Hindlimb muscle (tissue), 1 donor: ENCODE results near the gene ZNHIT1. TPM values are rescaled to one million over a fixed set of nuclear protein-coding genes. Genes with fewer than 3 reads are reported as not detected.

Experiments
- DNase-seq: peaks from one replicate; pipeline ENCODE4 v3.0.0-alpha.2; 2013
- polyA plus RNA-seq: library from polyadenylated mRNA; unstranded; fragments of 120-200 nt; gene quantifications from one replicate; pipeline ENCODE4 v1.2.1, GENCODE V29; 2013; ENCODE audit not compliant: insufficient read length

Gene ZNHIT1
- polyA plus RNA-seq: 48.3 TPM

DNA sequence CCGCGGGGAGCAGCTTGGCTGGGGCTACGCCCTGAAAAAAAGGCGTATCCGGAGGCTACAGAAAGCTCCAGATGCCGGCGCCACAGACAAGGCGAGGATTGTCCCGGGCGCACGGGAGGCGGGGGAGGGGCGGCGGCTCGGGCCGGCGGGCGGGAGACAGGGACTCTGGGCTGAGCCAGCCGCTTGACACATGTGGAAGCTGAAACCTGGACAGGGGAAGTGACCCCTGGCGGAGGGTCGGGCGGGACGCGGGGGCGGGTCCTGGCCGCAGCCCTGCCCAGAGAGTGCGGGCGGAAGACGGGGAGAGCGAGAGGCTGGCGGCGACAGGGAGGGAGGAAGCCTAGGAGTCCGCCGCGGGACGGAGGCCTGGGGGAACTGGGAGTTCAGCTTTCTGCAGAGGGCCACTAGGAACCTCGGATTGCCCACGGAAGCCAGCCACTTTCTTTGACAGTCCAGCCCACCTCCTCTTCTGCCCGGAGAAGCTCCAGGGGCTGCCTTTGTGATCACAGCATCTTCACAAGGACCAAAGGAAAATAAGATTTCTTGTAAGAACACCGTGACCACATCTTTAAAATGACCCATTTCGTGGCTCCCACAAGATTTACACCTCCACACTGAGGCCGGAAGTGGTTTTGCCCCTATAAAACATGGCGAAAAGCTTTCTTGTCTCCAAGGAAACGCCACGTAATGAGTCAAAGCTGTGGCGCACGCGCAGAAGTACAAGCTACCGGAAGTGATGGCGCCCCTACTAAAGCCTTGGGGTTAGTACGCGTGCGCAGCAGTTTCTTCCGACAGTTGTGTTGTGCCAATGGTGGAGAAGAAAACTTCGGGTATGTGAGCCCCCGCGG is at the start of gene ZNHIT1, which contains the start of gene PLOD3:
Gene ZNHIT1, plus strand, starts transcription at position 778 of the 848 bp plus-strand sequence. Its CDS starts 31 bp downstream, at position 809.
Gene PLOD3, minus strand, starts transcription at position 194 of the 848 bp plus-strand sequence. CDS start 307 bp downstream, outside the sequence.
- peak; percentile 97 for DNase-seq

DNA sequence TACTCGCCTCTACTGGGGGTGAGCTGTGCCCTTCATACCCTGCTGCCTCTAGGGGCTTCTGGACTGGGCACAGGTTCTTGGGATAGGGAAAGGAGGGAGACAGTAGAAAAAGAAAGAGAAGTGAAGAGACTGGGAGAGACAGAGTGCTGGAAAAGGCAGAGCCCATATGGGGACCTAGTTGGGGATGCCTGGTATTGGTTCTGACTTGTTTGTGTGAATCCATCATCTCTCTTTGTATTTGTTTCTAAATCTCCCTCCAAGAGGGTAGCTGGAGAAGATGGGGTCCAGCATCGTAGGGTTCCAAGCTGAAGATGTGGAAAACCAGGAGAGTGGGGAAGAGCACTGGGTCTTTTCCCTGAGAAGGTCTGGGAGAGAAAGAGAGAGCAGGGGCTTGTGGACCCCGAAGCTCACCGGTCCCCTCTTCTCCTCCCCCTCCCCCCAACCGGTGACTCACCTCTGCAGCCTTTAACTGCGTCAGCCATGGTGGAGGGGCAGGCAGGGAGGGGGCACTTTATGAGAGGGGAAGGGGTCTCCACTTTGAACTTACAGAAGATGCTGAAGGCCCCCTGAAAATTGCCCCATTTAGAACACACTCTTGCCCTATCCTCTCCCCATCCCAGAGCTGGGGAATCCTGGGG is 49.4 kb upstream of the ZNHIT1 start:
- no peak for DNase-seq

DNA sequence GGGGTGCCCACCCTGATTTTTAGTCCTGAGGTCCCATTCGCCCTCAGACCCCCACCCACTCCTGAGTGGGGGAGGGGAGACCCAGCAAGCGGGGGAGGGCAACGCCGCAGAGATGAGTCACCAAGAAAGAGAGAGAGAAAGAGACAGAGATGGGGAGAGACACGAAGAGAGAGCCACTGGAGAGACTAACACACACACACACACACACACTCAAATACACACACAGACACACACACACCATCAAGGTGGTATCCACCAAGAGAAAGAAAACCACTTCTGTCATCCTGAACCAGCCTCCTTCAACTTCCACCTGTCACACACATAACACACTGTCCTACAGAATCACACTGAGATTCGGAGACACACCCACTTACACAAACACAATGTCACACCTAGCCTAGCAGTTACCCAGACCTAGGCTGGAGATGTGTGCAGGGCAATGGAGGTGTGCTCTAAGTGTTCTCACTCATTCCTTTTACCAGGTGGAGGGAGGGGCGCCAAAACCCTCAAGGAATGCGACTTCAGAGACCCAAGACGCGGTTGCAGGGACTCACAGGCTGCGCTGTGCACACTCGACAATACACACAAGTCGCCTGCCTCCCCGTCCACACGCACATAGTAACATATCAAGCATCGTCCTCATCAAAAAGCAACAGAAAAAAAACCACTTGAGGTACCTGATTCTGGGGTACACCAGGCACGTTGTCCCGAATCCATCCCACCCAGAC is 48.7 kb upstream of the ZNHIT1 start:
- DNase-seq: no peak

DNA sequence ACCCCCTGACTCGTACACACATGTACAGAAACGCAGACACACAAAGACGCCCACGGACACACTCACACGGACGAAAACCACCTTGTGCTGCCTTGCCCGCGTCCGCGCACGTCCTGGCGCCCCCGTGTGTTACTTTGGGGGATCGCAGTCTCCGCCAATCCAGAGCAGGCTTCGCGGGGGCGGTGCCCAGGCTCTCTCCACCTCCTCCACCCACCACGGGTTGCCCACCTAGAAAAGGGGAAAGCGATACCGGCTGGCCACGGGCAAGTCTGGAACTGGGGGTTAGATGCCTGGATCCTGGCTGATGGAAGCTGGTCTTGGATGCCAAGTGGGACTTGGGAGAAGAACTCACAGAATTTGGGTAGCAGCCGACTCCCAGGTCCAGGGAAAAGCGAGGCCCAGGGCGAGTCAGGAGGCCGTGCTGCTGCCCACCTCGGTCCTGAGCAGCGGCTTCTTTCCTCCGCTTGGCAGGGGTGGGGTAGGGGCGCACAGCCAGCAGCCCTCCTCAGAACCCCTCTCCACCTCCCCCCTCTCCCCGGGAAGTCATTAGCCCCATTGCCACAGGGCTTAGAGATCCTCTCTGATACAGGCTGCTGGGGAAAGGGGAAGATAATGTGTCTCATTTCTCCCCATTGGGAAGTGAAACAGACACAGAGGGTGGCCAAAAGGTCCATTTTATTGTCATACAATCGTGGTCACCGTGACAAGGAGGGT is 48.0 kb upstream of the ZNHIT1 start:
- DNase-seq: no peak

DNA sequence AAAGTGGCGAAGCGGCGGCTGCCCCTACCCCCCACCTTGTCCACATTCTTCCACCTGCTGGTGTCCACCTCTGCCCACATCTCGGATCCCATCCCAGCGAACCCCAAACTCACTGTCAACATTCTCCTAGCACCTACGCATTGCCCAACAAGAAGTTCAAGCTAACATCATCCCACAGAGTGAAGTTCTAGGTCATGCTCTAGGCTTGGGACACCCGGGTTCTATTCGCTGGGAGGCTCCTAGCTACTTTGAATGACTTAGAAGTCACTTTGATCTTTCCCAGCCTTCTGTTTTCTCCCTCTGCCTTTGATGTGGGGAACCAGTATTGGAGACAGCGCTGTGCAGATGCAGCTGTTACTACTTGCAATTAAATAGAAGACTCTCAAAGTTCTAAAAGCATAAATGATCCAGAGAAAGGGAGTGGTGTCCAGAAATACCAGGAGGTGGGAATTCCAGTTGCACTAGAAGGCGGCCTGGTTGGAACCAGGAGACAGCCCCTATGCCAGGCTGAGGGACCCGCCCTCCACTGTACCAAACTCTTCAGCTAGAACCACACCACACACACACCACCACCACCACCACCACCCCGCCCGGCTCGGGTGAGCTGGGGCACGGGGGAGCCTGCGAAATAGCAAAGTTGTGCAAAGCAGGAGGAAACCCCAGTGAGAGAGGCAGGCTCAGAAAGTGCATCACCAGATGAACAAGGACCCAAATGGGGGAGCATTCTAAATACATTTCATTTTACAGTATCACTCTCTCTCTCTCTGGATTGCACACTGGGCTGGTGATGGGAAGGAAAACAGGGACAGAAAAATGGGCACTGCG is 47.1 kb upstream of the ZNHIT1 start:
- DNase-seq: no peak

DNA sequence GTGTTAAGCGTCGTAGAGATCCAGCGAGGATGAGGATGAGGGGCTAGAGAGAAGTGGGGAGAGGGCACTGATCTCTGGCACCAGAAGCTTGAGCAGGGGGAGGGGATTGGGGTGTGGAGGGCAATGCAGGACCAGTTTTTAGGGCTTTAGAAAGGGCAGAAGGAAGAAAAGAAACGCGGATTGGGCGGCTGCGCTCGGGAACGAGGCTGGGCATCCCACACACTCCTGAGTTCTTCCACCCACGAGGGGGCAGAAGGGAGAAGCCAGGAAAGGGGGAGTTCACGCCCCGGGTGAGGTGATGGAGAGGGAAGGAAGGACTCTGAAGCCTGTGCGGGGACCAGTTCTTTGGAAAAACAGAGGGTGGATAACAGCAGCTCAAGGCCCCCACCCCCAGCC is 46.5 kb upstream of the ZNHIT1 start:
- DNase-seq: no peak

DNA sequence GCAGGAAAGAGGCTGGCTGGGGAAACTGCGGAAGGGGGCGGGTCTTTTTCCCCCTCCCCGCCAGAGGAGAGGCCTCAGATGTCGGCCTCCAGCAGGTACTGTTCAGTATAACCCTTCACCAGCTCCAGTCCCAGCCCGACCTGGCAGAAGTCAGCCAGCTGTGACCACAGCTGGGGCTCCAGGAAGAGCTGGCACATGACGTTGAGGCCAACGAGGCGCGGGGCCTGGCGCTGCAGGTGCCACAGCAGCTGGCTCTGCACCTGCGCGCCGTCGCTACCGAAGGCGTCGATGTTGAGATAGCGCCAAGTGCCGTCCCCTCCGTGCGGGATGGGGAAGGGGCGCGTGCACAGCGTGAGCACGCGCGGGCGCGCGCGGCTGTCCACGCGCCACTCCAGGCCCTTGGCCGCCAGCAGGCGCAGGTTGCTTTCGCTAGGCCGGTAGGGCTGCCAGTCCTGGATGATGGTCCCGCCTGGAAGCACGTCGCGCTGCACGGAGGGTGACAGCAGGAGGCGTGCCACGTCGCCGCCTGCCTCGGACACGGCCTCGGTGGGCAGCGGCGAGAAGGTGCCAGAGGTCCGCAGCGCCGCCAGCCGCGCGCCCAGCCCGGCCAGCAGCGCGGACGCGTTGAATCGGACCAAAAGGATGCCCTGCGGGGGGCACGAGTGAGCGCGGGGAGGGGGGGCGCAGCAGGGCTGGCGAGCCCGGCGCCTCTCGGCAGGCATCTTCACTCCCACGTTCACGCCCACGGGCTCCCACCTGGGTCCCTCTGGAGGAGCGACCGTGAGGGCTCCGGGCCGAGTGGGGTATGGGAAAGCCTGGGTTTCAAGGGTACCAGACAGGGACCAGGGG is 45.7 kb upstream of the ZNHIT1 start:
- no peak for DNase-seq

DNA sequence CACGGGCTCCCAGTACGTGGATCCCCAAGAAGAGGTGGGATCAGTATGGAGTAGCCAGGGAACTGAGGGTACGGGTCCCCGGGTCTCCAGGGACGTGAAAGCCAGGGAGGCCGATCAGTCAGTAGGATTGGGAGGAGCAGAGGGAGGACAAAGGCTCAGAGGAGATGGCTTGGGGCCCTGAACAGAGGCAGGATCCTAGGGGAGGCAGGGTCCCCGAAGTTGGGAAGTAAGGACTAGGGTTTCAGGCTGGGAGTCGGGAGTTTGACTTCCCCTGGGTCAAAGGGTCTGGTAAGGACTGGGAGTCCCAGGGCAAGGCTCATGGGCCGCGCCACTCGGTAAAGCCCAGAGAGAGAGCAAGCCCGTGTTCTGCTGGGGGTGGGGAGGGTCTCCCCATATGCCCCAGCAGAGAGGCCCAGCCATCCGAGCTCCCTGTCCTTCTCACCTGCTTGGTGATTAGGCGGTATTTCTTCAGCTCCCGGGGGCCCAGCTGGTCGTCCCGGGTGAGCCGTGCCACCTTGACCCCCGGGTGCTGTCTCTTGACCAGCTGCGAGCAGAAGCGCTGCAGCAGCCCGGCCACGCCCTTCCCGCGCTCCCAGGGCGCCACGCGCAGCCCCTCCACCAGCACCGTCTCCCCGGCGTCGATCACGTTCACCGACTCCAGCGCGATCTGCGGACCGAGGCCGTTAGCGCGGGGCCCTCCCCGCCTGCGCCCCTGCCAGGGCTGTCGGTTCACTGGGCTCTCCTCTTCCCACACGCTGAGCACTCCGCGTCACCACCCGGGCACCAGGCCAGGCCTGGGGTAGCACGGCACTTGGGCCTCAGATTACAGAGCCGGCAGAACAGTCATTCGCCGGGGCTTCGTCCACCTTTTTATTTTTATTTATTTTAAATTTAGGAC is 44.9 kb upstream of the ZNHIT1 start:
- no peak for DNase-seq

DNA sequence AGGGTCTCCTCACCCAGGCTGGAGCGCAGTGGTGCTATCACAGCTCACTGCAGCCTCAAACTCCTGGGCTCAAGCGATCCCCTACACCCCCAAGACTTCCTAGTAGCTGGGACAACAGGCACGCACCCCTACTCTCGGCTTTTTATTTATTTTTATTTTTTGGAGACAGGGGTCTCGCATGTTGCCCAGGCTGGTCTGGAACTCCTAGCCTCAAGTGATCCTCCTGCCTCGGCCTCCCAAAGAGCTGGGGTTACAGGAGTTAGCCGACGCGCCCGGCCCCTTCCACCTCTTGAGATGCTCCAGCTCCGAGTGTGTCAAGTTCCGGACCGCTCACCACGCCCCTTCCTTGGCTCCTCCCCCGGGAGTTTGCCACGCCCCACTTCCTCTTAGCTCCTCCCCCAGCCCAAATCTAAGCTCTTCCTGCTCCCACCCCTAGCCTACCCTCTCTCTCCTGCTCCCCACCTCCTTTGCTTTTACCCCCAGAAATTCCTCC is 44.2 kb upstream of the ZNHIT1 start:
- DNase-seq: no peak

DNA sequence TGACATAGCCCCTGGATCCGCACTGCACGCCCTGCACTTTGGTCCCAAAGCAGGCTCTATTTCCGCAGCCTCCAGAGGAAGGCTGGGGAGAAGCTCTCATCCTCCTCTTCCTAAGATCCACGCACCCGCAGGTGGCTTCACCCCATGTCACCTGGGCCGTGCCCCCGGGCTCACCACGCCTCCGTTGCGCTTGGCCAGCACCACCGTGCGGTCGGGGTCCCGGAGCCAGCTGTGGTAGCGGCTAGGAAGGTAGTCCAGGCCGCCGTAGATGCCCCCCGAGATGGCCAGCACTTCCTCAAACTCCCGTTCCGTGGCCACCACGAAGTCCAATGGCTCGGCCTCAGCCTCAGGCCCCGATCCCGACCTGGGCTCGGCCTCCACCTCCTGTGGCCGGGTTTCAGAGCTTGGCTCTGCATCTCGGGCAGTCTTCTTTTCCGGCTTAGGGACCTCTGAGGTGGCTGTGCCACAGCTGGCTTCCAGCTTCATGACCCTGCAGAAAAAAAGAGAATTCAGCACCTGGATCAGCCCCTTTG is 43.6 kb upstream of the ZNHIT1 start:
- no peak for DNase-seq

DNA sequence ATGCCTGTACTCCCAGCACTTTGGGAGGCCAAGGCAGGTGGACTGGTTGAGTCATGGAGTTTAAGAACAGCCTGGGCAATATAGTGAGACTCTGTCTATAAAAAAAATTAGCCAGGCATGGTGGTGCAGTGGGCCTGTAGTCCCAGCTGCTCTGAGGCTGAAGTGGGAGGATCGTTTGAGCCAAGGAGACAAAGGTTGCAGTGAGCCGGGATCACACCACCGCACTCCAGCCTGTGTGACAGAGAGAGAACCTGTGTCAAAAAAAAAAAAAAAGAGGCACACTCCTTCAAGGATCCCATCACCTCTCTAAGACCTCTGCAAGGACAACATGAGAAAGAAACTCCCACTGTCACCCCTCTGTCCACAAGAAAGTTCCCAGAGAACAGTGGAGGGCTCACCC is 42.3 kb upstream of the ZNHIT1 start:
- DNase-seq: no peak

DNA sequence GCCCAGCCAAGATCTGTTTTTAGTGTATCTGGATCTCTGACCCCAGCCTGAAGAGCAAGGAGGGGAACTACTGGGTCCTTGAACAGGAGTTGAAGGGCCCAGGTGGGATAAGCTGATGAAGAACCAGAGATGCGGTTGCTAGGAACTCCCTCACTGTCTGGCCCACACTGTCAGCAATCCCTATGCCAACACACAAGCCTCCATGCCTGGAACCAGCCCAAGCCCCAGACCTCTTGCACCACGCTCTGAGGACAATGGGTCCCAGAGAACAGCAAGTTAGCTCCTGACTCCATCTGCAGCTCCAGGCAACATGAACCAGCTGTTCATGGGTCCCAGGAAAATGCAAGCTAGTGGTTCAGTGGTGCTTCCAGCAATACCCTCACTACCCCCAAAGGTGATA is 40.3 kb upstream of the ZNHIT1 start:
- DNase-seq: no peak

DNA sequence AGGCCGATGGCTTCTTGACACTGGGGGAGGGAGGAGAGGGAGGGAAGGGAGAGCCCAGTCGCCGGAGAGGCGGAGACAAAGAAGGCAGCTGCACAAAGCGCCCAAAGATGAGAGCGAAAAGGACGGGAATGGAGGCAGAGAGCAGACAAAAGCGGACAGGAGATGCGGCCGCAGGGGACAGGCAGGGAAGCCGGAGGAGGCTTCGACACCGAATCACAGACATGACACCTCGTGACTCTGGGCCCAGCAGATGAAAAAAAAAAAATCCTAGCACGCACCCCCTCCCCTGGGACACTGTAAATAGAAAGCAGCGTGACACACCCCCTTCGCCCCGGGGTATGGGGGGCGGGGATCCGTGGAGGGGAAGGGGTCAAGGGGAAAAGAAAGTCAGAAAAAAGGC is 38.8 kb upstream of the ZNHIT1 start:
- DNase-seq: no peak

DNA sequence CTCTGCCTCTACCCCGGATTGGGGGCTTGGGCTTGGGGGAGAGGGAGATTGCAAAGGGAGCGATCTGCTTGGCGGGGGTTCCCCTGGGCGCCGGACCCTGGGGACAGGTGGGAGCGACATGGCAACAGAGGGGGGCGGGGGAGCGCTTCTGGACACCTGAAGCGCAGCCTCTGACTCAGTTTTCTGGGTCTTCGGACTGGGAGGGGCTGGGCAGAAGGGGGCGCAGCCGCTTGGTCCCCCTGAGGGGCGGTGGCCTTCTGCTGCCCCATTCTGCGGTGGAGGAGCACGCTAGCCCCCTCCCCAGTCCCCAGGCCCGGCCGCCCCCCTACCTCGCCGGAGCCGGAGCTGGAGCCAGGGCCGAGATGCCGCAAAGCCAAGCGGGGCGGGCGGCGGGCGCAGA is 38.3 kb upstream of the ZNHIT1 start:
- DNase-seq: no peak

DNA sequence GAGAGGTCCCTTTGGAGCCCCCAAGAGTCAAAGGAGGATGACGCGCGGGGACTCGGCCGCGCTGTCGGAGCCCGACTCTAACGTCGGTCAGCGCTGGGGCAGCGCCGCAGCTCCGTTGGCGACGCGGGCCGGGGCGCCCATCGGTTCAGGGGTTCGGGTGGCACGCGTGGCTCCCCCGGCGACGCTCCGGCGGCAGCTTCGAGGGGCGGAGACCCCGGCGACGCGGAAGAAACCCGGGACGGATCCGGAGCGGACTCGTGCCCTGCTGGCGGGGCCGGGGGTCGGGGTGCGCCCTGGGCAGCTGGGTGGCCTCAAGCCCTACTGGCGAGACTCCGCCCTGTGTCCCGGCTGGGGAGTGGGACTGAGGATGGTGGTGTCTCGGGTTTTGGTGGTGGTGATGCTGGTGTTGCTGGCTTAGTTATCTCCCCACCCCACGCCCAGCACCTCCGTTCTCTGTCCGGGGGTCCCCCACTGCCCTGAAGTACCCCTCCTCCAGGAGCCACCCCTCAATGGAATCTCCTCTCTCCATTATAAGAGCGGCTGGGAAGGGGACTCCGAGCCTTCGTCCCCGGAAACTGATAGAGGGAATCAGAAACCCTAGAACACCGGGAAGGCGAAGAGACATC is 37.7 kb upstream of the ZNHIT1 start, which contains the start of gene NAT16:
Gene NAT16, minus strand, starts transcription at position 164 of the 626 bp plus-strand sequence. CDS start 5,486 bp downstream, outside the sequence.
- no peak for DNase-seq

DNA sequence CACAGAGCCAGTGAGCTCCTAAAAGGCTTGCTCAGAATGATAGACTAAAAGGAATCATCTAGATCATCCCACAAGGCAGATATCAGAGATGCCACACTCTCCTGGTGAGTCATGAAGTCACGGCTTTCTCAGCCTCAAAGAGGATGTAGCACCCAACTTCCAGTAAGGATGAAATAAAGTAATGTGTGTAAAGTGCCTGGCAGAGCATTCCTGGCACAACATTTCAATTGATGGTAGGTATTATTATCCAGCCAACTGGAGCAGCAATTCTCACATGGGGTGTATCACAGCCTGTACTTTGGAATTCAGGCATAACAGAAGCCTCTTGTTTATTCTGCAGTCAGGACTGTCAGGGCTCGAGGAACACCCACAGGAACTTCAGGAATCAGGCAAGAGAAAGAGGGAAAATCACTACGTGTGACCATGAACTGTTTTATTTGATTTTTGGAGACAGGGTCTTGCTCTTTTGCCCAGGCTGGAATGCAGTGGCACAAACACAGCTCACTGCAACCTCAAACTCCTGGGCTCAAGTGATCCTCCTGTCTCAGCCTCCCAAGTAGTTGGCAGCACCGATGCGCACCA is 32.6 kb upstream of the ZNHIT1 start:
- DNase-seq: no peak

DNA sequence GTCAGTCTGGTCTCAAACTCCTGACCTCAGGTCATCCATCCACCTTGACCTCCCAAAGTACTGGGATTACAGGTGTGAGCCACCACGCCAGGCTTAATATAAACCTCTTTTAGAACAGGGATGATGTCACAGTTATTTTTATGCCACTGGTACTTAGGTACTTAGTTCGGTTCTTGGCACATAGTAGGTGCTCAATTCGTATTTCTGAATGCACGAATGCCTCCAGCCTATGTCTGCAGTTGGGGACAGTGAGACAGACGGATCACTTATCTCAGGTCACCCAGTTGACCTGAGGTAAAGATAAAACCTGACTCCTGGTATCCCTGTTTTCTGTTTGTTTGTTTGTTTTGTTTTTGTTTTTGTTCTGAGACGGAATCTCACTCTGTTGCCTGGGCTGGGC is 31.8 kb upstream of the ZNHIT1 start:
- no peak for DNase-seq

DNA sequence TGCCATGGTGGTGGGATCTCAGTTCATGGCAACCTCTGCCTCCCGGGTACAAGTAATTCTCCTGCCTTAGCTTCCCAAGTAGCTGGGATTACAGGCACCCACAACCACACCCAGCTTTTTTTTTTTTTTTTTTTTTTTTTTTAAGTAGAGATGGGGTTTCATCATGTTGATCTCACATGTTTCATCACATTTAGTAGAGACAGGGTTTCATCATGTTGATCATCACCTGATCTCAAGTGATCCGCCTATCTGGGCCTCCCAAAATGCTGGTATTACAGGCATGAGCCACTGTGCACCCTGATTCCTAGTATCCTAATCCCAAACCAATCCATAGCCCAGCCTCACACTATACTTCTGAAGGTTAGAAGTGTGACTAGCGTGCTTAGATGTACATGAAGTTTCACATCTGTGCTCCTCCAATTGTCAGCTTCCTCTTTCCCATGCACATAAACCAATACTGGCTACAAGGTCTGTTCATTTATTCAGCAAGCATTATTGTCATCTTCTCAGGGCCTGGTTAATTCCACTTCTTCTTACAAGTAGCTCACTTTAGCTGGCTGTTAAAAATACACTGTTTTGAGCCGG is 31.0 kb upstream of the ZNHIT1 start:
- no peak for DNase-seq
